Esophagus squamous epithelium (tissue), 4 donors: Measurements from ENCODE around the gene PRR3.

Experiments used
- CTCF ChIP-seq, 6 experiments: fragments of 450-650 bp in 4 of 6; fragments of 200-600 bp in 2 of 6; sonication (generic) in 2 of 6; IDR thresholded peaks; one replicate each; pipeline ENCODE4 v1.5.1; 2016 to 2019; ENCODE audit warnings: antibody characterized with exemption in 6 of 6, mild to moderate bottlenecking in 4 of 6, moderate library complexity in 4 of 6
- POLR2A ChIP-seq, 4 donors: fragments of 450-650 bp; IDR thresholded peaks; one replicate each; pipeline ENCODE4 v1.6.1; 2017; ENCODE audit warnings: antibody characterized with exemption in 4 of 4, mild to moderate bottlenecking in 4 of 4, moderate library complexity in 3 of 4

- TF ChIP-seq CTCF (IDR thresholded peaks at IDR 0.05) (no peak), POLR2A (IDR thresholded peaks at IDR 0.05) (no peak)
These were observed 45.9 kb upstream of the PRR3 start for GRCh38 chr6:30511169-30511546.
